Neural progenitor cell (in vitro differentiated cells): ENCODE measurements around the gene MFAP5. TPM values are rescaled to one million over a fixed set of nuclear protein-coding genes. Genes with fewer than 3 reads are reported as not detected.
A peak's percentile ranks its signal among the peaks of the same experiment; 100 is the strongest.

ENCODE experiments used
- DNase-seq: peaks from one replicate; pipeline ENCODE4 v3.0.0-alpha.2; 2016; ENCODE audit warnings: low spot score
- H2AFZ ChIP-seq: fragments of 200-600 bp; sonication (generic); replicated peaks from 2 replicates; pipeline ENCODE4 v1.6.1; 2016; ENCODE audit warnings: antibody characterized with exemption
- H3F3A ChIP-seq: fragments of 200-600 bp; sonication (generic); 2 replicates; pipeline ENCODE4 v1.6.1; 2016; ENCODE audit warnings: antibody characterized with exemption, low read depth
- H3K27ac ChIP-seq: fragments of 200-600 bp; sonication (generic); 2 replicates; pipeline ENCODE4 v1.5.1; 2016; ENCODE audit warnings: mild to moderate bottlenecking
- H3K27me3 ChIP-seq: fragments of 200-600 bp; sonication (generic); 2 replicates; pipeline ENCODE4 v1.6.1; 2016; ENCODE audit warnings: mild to moderate bottlenecking, moderate library complexity
- H3K36me3 ChIP-seq: fragments of 200-600 bp; sonication (generic); 2 replicates; pipeline ENCODE4 v1.5.1; 2016
- H3K4me1 ChIP-seq: fragments of 200-600 bp; sonication (generic); 2 replicates; pipeline ENCODE4 v1.6.1; 2016; ENCODE audit warnings: mixed run types
- H3K4me2 ChIP-seq: fragments of 200-600 bp; sonication (generic); 2 replicates; pipeline ENCODE4 v1.6.1; 2016
- H3K4me3 ChIP-seq: fragments of 200-600 bp; sonication (generic); 2 replicates; pipeline ENCODE4 v1.5.1; 2016
- H3K79me2 ChIP-seq: fragments of 200-600 bp; sonication (generic); 2 replicates; pipeline ENCODE4 v1.6.1; 2016; ENCODE audit warnings: low read depth
- H3K9ac ChIP-seq: fragments of 200-600 bp; sonication (generic); 2 replicates; pipeline ENCODE4 v1.6.1; 2016
- H3K9me3 ChIP-seq: fragments of 200-600 bp; sonication (generic); 2 replicates; pipeline ENCODE4 v1.5.1; 2016; ENCODE audit warnings: low read depth
- H4K20me1 ChIP-seq: fragments of 200-600 bp; sonication (generic); 2 replicates; pipeline ENCODE4 v1.6.1; 2016; ENCODE audit warnings: low read depth
- H3K27ac Mint-ChIP-seq: 3 replicates; pipeline ENCODE4 v1.8.0; 2021; ENCODE audit warnings: mixed read lengths
- H3K27me3 Mint-ChIP-seq: 2 replicates; pipeline ENCODE4 v1.8.0; 2022; ENCODE audit warnings: low read depth, mild to moderate bottlenecking, inconsistent platforms, moderate library complexity, mixed read lengths; ENCODE audit not compliant: insufficient read depth
- H3K36me3 Mint-ChIP-seq: 3 replicates; pipeline ENCODE4 v1.8.0; 2021; ENCODE audit warnings: mixed read lengths
- H3K4me1 Mint-ChIP-seq: 3 replicates; pipeline ENCODE4 v1.8.0; 2021; ENCODE audit warnings: mixed read lengths
- H3K4me3 Mint-ChIP-seq: 3 replicates; pipeline ENCODE4 v1.8.0; 2021; ENCODE audit warnings: mild to moderate bottlenecking, moderate library complexity, mixed read lengths
- H3K9me3 Mint-ChIP-seq: 3 replicates; pipeline ENCODE4 v1.8.0; 2020; ENCODE audit warnings: mixed read lengths
- EZH2 ChIP-seq: fragments of 200-600 bp; sonication (generic); IDR thresholded peaks from 2 replicates; pipeline ENCODE4 v1.6.1; 2017; ENCODE audit warnings: antibody characterized with exemption, mild to moderate bottlenecking, moderate library complexity
- EZH2phosphoT487 ChIP-seq: fragments of 200-600 bp; sonication (generic); IDR thresholded peaks from 2 replicates; pipeline ENCODE4 v1.6.1; 2017; ENCODE audit warnings: antibody characterized with exemption
- total RNA-seq: library from RNA; depleted of rRNA; stranded (reverse); fragments of >200 nt; gene quantifications from 2 replicates; pipeline ENCODE4 v1.2.3, GENCODE V29; 2015; ENCODE audit warnings: low replicate concordance
- TF ChIP-seq, protein P1 (sequence below): fragments of 200-600 bp; sonication (generic); IDR thresholded peaks from 2 replicates; pipeline ENCODE4 v1.5.1; 2017; ENCODE audit warnings: antibody characterized with exemption, mild to moderate bottlenecking

The MFAP5 gene, protein sequence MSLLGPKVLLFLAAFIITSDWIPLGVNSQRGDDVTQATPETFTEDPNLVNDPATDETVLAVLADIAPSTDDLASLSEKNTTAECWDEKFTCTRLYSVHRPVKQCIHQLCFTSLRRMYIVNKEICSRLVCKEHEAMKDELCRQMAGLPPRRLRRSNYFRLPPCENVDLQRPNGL
- 0.25 TPM in 1 of 2 replicates, not detected in the other for total RNA-seq

DNA sequence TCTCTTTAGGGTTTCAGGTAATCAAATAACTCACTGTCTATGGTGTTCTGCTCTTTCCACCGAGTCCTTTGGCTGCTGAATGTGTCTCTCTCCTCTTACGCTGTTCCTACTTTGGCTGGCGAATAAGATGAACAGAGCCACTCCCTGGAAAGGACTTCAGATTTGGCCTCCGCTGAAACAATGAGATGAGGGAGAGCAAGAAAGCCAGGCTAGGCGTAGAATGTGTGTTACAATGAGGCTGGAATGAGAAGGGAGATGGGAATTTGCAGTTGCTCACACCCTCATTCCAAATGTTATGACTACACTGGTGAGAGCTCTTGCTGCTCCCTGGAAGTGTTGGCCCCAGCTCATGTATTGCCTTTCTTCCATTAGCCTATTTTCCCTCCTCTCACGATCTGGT is at the start of gene MFAP5:
Gene MFAP5, minus strand, starts transcription at position 234 of the 400 bp plus-strand sequence. CDS start 722 bp downstream, outside the sequence.
- peaks cover 8% of the 10 kb centered on the region for H3K4me1 Mint-ChIP-seq
- peaks cover 10% of the 10 kb centered on the region for H3F3A ChIP-seq
- H3K27ac ChIP-seq: no peak within 1 kb of the TSS
- no peak within 1 kb of the TSS for H3K9ac ChIP-seq
- H3K36me3 Mint-ChIP-seq: no peaks in the 10 kb centered on the region
- H3K4me3 ChIP-seq: no peak within 1 kb of the TSS
- H3K79me2 ChIP-seq: no peaks in the 10 kb centered on the region
- TF ChIP-seq EZH2phosphoT487 (no peak), EZH2 (no peak)
- TF ChIP-seq, protein P1, sequence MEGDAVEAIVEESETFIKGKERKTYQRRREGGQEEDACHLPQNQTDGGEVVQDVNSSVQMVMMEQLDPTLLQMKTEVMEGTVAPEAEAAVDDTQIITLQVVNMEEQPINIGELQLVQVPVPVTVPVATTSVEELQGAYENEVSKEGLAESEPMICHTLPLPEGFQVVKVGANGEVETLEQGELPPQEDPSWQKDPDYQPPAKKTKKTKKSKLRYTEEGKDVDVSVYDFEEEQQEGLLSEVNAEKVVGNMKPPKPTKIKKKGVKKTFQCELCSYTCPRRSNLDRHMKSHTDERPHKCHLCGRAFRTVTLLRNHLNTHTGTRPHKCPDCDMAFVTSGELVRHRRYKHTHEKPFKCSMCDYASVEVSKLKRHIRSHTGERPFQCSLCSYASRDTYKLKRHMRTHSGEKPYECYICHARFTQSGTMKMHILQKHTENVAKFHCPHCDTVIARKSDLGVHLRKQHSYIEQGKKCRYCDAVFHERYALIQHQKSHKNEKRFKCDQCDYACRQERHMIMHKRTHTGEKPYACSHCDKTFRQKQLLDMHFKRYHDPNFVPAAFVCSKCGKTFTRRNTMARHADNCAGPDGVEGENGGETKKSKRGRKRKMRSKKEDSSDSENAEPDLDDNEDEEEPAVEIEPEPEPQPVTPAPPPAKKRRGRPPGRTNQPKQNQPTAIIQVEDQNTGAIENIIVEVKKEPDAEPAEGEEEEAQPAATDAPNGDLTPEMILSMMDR: no peak
- peaks cover 2% of the 10 kb centered on the region for H3K9me3 Mint-ChIP-seq
- peaks cover 4% of the 10 kb centered on the region for H3K27me3 Mint-ChIP-seq
- no peaks in the 10 kb centered on the region for H4K20me1 ChIP-seq
- H3K36me3 ChIP-seq: no peaks in the 10 kb centered on the region
- H3K27me3 ChIP-seq: no peaks in the 10 kb centered on the region
- no peak within 1 kb of the TSS for H3K4me3 Mint-ChIP-seq
- peaks cover 12% of the 10 kb centered on the region for H3K4me1 ChIP-seq
- DNase-seq: peak; percentile 31
- H3K27ac Mint-ChIP-seq: no peak within 1 kb of the TSS
- H3K9me3 ChIP-seq: no peaks in the 10 kb centered on the region
- peak within 1 kb of the TSS; percentile 67 for H2AFZ ChIP-seq
- H3K4me2 ChIP-seq: no peak within 1 kb of the TSS

DNA sequence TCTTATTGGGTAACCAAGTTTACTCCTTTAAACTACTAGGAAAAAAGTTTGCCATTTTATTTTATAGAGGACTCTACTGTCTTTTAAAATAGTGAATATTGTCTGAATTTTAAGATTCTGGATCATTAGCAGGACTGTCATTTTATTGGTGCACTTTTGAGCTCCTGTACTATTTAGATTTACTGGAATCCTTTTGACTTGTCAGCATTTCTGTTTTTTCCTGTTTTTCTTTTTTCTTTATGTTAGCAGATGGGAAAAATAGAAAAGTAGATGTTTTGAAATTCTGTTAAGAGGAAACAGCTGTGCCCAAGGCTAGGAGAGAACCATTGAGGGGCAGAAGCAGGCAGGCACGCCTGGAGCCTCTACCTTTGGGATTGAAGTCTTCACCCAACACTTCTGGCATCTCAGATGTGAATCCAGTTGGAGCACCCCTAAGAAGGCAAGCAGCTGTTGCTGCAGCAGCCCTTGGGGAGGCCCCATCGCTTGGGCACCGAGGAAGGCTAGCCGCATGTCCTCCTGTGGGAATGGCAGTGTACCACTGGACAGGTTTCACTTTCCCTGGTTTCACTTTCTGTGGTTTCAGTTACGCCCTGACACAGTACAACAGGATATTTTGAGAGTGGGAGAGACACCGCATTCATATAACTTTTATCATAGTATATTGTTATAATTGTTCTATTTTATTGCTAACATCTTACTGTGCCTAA is 46.7 kb upstream of the MFAP5 start:
- Mint-ChIP-seq H3K4me3 (no peak overlapping the region), H3K36me3 (peaks cover 11% of the 10 kb centered on the region), H3K27me3 (no peaks in the 10 kb centered on the region), H3K9me3 (no peaks in the 10 kb centered on the region), H3K27ac (no peak overlapping the region), H3K4me1 (no peaks in the 10 kb centered on the region)
- Histone ChIP-seq H2AFZ (no peak overlapping the region), H3K4me2 (no peak overlapping the region), H3K79me2 (peaks cover 98% of the 10 kb centered on the region), H3K4me1 (no peaks in the 10 kb centered on the region), H4K20me1 (peaks cover 72% of the 10 kb centered on the region), H3F3A (peaks cover 3% of the 10 kb centered on the region), H3K36me3 (no peaks in the 10 kb centered on the region), H3K4me3 (no peak overlapping the region), H3K27me3 (no peaks in the 10 kb centered on the region), H3K9me3 (no peaks in the 10 kb centered on the region), H3K9ac (no peak overlapping the region), H3K27ac (no peak overlapping the region)
- DNase-seq: no peak
- no peak for TF ChIP-seq EZH2
- TF ChIP-seq, protein P1: no peak
- no peak for TF ChIP-seq EZH2phosphoT487

DNA sequence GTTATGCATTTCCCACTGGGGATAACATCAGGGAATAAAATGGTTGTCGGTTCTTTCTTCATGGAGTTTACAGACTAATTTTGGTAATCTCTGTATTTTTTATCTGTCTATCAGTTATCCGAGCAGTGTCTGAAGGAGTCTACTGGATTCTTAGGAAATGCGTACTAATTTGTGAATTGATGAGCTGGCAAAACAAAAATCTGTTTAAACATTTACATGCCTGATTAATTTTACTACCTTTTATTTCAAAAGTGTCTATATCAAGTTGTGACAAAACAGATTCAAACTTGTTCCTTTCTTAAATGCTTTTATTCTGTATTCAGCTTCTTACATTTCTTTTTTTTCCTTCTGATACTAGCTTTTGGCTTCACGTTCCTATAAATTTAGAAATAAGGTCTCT is 39.5 kb upstream of the MFAP5 start:
- Mint-ChIP-seq H3K9me3 (no peaks in the 10 kb centered on the region), H3K4me1 (peaks cover 24% of the 10 kb centered on the region), H3K27me3 (peaks cover under 1% of the 10 kb centered on the region), H3K27ac (no peak overlapping the region), H3K36me3 (peaks cover 12% of the 10 kb centered on the region), H3K4me3 (no peak overlapping the region)
- H3K9ac ChIP-seq: no peak overlapping the region
- H3K27ac ChIP-seq: no peak overlapping the region
- H3K9me3 ChIP-seq: no peaks in the 10 kb centered on the region
- peaks cover 13% of the 10 kb centered on the region for H3K4me1 ChIP-seq
- H3F3A ChIP-seq: peaks cover 31% of the 10 kb centered on the region
- peaks cover 67% of the 10 kb centered on the region for H4K20me1 ChIP-seq
- H3K4me2 ChIP-seq: no peak overlapping the region
- H3K79me2 ChIP-seq: peaks cover 91% of the 10 kb centered on the region
- TF ChIP-seq EZH2phosphoT487 (no peak), EZH2 (no peak)
- TF ChIP-seq, protein P1: no peak
- no peak for DNase-seq
- no peak overlapping the region for H2AFZ ChIP-seq
- no peaks in the 10 kb centered on the region for H3K36me3 ChIP-seq
- no peak overlapping the region for H3K4me3 ChIP-seq
- H3K27me3 ChIP-seq: no peaks in the 10 kb centered on the region
